GM10248 (cell line): ENCODE data around the gene IGF2R.
"Not testable (repeated sequence)": the region's sequence is repeated elsewhere in the genome, so short reads cannot be mapped to it uniquely, and the experiment has no call there.

ENCODE experiments used
- CTCF ChIA-PET: fragments of 300-600 bp; sonication (Branson Sonifier 250); formaldehyde crosslinking; extraction: SDS; loops from one replicate; lab custom pipeline; 2021; ENCODE audit warnings: antibody characterized with exemption; lab: Yijun Ruan, JAX
- POLR2A ChIA-PET: fragments of 350-650 bp; sonication (Branson Sonifier 250); formaldehyde crosslinking; extraction: SDS; loops from one replicate; lab custom pipeline; 2020; ENCODE audit warnings: antibody characterized with exemption; lab: Yijun Ruan, JAX
- DNase-seq: peaks from one replicate; pipeline ENCODE4 v3.0.0; 2012; ENCODE audit errors: extremely low spot score
- TF ChIP-seq, protein P1 (sequence below): IDR thresholded peaks from 2 replicates; pipeline ENCODE4 v1.5.1; 2012; ENCODE audit warnings: mild to moderate bottlenecking, low read depth; ENCODE audit errors: extremely low read depth, missing control alignments, control extremely low read depth

IGF2R gene

DNA sequence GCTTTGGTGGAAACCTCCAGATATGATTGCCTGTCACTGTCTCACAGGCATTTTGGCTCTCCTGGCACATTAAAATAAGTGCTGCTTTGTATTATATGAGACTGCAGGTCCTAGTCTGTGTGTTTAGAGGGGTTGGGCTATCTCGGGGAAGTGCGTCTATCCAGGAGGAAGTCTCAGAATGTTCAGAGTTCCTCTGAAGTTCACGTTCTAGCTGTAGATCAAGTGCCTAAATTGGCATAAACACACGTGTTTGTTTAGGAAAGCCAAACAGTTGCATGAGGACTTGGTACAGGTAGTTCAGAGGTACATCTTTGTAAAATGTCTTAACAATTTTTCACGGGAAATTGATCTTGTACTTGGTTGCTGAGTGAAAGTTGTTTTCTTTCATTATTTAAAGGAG is 116.3 kb downstream of the IGF2R start:
- ChIA-PET POLR2A (no interaction called here), CTCF (no interaction called here)
- TF ChIP-seq, protein P1, sequence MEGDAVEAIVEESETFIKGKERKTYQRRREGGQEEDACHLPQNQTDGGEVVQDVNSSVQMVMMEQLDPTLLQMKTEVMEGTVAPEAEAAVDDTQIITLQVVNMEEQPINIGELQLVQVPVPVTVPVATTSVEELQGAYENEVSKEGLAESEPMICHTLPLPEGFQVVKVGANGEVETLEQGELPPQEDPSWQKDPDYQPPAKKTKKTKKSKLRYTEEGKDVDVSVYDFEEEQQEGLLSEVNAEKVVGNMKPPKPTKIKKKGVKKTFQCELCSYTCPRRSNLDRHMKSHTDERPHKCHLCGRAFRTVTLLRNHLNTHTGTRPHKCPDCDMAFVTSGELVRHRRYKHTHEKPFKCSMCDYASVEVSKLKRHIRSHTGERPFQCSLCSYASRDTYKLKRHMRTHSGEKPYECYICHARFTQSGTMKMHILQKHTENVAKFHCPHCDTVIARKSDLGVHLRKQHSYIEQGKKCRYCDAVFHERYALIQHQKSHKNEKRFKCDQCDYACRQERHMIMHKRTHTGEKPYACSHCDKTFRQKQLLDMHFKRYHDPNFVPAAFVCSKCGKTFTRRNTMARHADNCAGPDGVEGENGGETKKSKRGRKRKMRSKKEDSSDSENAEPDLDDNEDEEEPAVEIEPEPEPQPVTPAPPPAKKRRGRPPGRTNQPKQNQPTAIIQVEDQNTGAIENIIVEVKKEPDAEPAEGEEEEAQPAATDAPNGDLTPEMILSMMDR: no peak
- DNase-seq: no peak

DNA sequence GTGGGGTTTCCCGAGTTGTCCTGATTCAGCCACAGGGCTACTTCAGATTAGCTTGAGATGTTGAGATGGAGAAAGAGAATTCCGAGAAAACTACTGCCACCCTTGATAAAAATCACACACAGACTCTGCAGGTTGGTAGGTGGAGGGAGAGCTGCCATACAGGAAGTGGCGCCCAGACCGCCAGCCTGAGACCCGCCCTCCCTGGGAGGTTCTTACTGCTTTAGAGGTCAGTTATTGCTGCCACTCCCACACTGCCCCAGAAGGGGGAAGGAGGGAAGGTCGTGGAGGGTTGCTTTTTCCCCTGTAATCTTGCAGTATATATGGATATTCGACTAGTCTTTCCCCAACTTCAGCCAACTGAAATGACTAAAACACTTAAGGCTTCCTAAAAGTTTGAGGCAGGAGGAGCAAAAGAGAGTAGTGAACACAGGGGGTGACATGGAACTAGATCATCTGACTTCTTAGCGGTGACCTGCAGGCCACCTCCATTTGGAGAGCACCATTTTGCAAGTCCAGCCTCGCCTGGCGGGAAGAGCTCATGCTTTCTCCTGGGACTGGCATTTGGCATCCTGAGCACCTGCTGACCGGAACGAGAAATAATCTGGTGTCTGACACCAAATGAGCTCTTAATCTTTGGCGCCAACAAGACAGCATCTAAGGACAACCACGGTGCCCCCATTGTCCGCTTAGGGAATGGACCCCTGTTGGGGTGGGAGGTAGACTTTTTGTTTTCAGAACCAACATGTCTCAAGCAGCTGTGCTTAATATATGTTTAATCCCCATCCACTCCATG is 117.0 kb downstream of the IGF2R start:
- DNase-seq: no peak
- ChIA-PET CTCF (no interaction called here), POLR2A (no interaction called here)
- TF ChIP-seq, protein P1: no peak

DNA sequence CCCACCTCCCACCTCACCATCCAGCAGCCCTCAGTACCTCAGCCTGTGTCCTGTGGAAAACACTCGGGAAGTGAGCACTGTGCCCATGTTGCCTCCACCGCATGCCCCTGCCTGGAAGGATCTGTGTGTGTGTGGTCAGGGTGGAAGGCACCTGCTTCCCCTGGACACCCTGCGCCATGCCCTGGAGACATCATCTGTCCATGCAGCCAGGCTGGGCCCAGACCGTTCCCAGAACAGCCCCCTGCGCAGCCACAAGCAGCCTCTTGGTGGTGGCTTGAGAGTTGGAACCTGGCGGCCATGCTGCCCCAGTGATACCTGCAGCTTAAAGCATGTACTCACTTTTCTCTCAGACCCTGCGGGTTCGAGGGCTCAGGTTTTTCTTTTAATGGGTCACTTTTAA is 117.9 kb downstream of the IGF2R start:
- CTCF ChIA-PET: interaction anchor here (1.1 to 2.7 kb wide), 3 partner anchors 9 to 369 kb away, joined by 3 to 14 read pairs (median 7); no protein-coding TSS in a partner anchor
- TF ChIP-seq, protein P1: no peak
- DNase-seq: no peak
- POLR2A ChIA-PET: no interaction called here

DNA sequence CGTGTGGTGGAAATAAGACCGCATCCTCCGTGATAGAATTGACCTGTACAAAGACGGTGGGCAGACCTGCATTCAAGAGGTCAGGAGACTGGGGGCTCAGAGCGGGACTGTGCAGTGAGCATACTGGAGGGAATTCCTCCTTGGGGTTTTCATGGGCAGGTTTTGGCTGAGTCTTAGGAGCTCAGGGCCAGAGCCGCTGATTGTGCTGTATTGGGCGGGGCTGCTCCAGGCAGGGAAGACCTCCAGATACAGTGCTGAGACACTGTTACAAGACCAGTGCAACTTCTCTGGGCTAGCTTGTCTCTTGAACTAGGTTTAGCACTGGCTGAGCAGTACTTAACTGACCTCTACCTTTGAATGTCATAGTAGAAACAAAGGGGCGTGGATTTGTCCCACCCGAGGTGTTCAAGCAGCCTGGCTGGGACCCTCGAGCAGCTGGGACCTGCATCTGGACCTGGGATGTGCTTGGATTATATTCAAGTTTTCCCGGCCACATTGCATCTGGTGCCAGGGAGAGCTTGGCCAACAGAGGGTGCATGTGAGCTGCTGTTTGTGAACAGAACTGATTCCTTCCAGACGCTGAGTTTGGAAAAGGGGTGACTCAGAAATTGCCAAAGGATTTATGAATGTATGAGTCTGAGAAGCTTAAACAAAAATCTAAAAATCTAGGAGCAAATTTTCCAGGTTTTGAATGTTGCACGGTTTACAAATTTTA is 119.3 kb downstream of the IGF2R start:
- DNase-seq: no peak
- TF ChIP-seq, protein P1: peak; percentile 34
- ChIA-PET POLR2A (no interaction called here), CTCF (interaction anchor here (1.0 to 2.7 kb wide), 7 partner anchors 8 to 445 kb away, joined by 3 to 14 read pairs (median 5); no protein-coding TSS in a partner anchor)

DNA sequence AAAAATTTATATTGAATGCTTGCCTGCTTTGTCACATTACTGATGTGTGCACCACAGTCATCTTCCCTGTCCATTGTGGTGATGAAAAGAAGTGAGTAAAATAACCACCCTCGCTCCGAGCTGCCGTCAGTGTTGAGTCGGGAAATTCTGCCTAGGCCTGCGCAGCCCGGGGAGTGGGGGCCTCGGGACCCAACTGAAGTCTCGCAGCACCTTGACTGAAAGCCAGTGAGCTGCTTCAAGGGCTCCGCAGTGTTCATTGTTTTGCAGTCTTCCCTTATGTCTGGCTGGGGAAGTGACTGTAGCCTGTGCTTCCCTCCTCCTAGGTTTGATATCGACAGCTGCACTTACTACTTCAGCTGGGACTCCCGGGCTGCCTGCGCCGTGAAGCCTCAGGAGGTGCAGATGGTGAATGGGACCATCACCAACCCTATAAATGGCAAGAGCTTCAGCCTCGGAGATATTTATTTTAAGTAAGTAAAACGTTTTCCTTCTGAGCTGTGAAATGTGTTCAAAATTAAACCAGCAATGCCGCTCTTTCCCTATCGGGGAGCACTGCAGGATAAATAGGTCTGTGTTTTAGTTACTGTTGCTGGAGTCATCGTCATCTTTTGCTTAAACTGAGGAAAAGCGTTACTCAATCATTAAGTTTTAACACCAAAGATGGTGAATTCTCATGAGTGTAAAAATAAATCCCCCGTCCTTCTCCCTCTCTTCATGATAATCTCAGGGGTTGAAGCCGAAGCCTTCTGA is 120.1 kb downstream of the IGF2R start:
- ChIA-PET POLR2A (no interaction called here), CTCF (interaction anchor here (1.0 to 2.7 kb wide), 6 partner anchors 9 to 445 kb away, joined by 3 to 14 read pairs (median 4); no protein-coding TSS in a partner anchor)
- TF ChIP-seq, protein P1: no peak

DNA sequence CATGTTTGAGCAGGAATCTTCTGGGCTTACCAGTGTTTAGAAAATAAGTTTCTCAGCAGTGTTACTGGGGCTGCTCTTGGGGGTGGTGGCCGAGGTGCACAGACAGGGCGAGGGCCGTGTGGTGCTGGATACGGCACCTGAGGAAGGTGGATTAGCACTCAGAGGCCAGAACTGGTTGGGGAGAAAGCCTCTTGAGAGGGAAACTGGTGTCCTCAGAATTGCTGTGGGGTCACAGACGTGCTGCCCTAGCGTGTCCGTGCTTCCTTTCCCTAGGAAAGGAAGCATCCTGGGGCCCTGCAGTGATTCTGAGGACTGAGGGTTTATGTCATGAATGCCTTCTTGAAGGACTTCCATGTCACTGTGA is 120.6 kb downstream of the IGF2R start:
- POLR2A ChIA-PET: no interaction called here
- no peak for DNase-seq
- CTCF ChIA-PET: interaction anchor here (2.0 to 2.7 kb wide), 2 partner anchors 366 to 444 kb away, joined by 4 to 14 read pairs; no protein-coding TSS in a partner anchor
- TF ChIP-seq, protein P1: no peak

More for the DNA sequence above, 120.1 kb downstream of the IGF2R start:
- DNase-seq: no peak

DNA sequence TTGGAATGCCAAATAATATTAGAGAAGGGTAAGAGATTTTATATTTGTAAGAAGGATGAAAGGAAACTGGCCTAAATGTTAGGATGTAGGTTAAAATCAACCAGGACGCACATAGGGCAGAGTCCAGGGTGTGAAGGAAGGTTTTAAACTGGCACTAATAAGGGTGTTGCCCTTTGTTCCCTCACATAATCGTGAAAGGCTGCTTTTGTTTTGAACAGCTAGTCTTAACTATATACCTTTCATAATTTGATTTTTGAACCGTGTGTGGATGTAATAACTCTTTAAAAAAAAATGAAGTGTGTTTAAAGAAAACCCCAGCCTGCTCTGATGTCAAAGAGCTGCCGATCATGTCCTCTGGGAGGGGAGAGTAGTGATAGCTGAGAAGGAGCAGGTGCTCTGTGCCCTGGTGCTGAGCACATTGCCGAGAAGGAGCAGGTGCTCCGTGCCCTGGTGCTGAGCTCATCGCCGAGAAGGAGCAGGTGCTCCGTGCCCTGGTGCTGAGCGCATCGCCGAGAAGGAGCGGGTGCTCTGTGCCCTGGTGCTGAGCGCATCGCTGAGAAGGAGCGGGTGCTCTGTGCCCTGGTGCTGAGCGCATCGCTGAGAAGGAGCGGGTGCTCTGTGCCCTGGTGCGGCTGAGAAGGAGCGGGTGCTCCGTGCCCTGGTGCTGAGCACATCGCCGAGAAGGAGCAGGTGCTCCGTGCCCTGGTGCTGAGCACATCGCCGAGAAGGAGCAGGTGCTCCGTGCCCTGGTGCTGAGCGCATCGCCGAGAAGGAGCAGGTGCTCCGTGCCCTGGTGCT is 121.8 kb downstream of the IGF2R start:
- POLR2A ChIA-PET, DNase-seq: not testable (repeated sequence)
- CTCF ChIA-PET: interaction anchor here (1.2 kb wide), 1 partner anchor 11 kb away, joined by 5 read pairs; no protein-coding TSS in a partner anchor

DNA sequence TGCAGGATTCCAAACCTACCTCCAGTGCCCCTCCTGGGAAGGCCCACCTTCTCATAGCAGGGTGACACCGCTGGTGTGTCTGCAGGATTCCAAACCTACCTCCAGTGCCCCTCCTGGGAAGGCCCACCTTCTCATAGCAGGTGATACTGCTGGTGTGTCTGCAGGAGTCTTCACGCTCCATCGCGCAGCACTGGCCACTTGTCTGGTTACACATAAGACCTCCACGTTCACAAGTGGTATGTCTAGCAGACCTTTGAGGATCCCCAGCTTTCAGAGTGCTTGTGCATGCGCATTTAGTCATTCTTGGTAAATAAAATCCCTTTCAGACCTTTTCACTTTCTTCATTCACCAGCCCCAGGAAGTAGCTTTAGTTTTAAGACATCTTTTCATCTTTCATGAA is 123.3 kb downstream of the IGF2R start:
- DNase-seq, POLR2A ChIA-PET: not testable (repeated sequence)
- CTCF ChIA-PET: interaction anchor here (1.1 to 1.4 kb wide), 2 partner anchors 10 to 46 kb away, joined by 3 read pairs; no protein-coding TSS in a partner anchor
